Measurements from ENCODE around the gene PRPF31. TPM values are rescaled to one million over a fixed set of nuclear protein-coding genes. Genes with fewer than 3 reads are reported as not detected.

Gene PRPF31
- polyA plus RNA-seq, 1 of the 3 experiments (the other 2 are of a cell fraction), result 81.0 TPM

DNA sequence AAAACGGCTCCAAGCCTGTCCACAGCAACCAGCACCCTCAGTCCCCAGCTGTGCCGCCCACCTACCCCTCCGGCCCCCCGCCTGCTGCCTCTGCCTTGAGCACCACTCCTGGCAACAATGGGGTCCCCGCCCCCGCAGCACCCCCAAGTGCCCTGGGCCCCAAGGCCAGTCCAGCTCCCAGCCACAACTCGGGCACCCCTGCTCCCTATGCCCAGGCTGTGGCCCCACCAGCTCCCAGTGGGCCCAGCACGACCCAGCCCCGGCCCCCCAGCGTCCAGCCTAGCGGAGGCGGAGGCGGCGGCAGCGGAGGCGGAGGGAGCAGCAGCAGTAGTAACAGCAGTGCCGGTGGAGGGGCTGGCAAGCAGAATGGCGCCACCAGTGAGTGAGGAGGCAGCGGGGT lies 32.6 kb downstream of the PRPF31 start:
- CTCF ChIA-PET, result interaction anchor here (1.0 to 1.3 kb wide), 3 partner anchors 10 to 20 kb away, joined by 3 to 5 read pairs (median 4); no protein-coding TSS in a partner anchor
- POLR2A ChIA-PET, result interaction anchor here (1.0 to 1.2 kb wide), 2 partner anchors 11 kb away, joined by 3 to 4 read pairs; partner anchors contain the start of genes CNOT3 and LENG1
- H3K9ac ChIP-seq, result no peak overlapping the region

More for the DNA sequence above, 32.6 kb downstream of the PRPF31 start:
- Histone ChIP-seq H3K4me3 (ENCODE audit: low read depth in 2 of 2, low read length in 1 of 2) (no peak overlapping the region), H3K4me2 (no peak overlapping the region), H3K27me3 (ENCODE audit: insufficient read depth) (no peaks in the 10 kb centered on the region), H3F3A (replicated peaks; ENCODE audit: insufficient read depth) (peaks cover 3% of the 10 kb centered on the region), H3K36me3 (replicated peaks in 1 of 2; ENCODE audit: control insufficient read depth in 1 of 2, insufficient read depth in 2 of 2, low read length in 1 of 2) (peaks cover 28 to 90% of the 10 kb centered on the region in 2 experiments), H3K9me2 (no peaks in the 10 kb centered on the region), H3K9me3 (no peaks in the 10 kb centered on the region), H4K20me1 (ENCODE audit: insufficient read depth) (no peaks in the 10 kb centered on the region), H3K4me1 (ENCODE audit: control insufficient read depth in 1 of 2, insufficient read depth in 2 of 2, low read depth in 1 of 2, low read length in 1 of 2) (no peaks in the 10 kb centered on the region), H3K79me2 (ENCODE audit: insufficient read depth) (peaks cover under 1% of the 10 kb centered on the region; the same call in 1 of the 2 replicates), H2AFZ (ENCODE audit: low read depth) (no peak overlapping the region), H3K27ac (ENCODE audit: low read depth in 2 of 2, low read length in 1 of 2) (no peak overlapping the region)
- 92% methylated on average over 18 of the region's 19 CpGs for WGBS (ENCODE audit: low lambda C conversion rate)
- TF ChIP-seq, protein P1, sequence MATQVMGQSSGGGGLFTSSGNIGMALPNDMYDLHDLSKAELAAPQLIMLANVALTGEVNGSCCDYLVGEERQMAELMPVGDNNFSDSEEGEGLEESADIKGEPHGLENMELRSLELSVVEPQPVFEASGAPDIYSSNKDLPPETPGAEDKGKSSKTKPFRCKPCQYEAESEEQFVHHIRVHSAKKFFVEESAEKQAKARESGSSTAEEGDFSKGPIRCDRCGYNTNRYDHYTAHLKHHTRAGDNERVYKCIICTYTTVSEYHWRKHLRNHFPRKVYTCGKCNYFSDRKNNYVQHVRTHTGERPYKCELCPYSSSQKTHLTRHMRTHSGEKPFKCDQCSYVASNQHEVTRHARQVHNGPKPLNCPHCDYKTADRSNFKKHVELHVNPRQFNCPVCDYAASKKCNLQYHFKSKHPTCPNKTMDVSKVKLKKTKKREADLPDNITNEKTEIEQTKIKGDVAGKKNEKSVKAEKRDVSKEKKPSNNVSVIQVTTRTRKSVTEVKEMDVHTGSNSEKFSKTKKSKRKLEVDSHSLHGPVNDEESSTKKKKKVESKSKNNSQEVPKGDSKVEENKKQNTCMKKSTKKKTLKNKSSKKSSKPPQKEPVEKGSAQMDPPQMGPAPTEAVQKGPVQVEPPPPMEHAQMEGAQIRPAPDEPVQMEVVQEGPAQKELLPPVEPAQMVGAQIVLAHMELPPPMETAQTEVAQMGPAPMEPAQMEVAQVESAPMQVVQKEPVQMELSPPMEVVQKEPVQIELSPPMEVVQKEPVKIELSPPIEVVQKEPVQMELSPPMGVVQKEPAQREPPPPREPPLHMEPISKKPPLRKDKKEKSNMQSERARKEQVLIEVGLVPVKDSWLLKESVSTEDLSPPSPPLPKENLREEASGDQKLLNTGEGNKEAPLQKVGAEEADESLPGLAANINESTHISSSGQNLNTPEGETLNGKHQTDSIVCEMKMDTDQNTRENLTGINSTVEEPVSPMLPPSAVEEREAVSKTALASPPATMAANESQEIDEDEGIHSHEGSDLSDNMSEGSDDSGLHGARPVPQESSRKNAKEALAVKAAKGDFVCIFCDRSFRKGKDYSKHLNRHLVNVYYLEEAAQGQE (IDR thresholded peaks at IDR 0.05; ENCODE audit: low read depth, low read length), result no peak
- TF ChIP-seq POLR2AphosphoS5 (IDR thresholded peaks at IDR 0.05; ENCODE audit: low read depth, low read length), result no peak
- TF ChIP-seq, protein P2, sequence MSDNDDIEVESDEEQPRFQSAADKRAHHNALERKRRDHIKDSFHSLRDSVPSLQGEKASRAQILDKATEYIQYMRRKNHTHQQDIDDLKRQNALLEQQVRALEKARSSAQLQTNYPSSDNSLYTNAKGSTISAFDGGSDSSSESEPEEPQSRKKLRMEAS (IDR thresholded peaks at IDR 0.05; ENCODE audit: low read depth), result no peak
- TF ChIP-seq, protein P3, sequence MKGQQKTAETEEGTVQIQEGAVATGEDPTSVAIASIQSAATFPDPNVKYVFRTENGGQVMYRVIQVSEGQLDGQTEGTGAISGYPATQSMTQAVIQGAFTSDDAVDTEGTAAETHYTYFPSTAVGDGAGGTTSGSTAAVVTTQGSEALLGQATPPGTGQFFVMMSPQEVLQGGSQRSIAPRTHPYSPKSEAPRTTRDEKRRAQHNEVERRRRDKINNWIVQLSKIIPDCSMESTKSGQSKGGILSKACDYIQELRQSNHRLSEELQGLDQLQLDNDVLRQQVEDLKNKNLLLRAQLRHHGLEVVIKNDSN (IDR thresholded peaks at IDR 0.05; ENCODE audit: borderline replicate concordance, low read depth), result no peak
- TF ChIP-seq RAD21 (IDR thresholded peaks at IDR 0.05; ENCODE audit: low read length), result no peak
- TF ChIP-seq RFX5 (IDR thresholded peaks at IDR 0.05; ENCODE audit: low read length), result no peak
- no peak for TF ChIP-seq YY1 (IDR thresholded peaks at IDR 0.05; ENCODE audit: low read depth)
- no peak for TF ChIP-seq MXI1 (IDR thresholded peaks at IDR 0.05; ENCODE audit: low read depth, low read length)
- TF ChIP-seq, protein P4, sequence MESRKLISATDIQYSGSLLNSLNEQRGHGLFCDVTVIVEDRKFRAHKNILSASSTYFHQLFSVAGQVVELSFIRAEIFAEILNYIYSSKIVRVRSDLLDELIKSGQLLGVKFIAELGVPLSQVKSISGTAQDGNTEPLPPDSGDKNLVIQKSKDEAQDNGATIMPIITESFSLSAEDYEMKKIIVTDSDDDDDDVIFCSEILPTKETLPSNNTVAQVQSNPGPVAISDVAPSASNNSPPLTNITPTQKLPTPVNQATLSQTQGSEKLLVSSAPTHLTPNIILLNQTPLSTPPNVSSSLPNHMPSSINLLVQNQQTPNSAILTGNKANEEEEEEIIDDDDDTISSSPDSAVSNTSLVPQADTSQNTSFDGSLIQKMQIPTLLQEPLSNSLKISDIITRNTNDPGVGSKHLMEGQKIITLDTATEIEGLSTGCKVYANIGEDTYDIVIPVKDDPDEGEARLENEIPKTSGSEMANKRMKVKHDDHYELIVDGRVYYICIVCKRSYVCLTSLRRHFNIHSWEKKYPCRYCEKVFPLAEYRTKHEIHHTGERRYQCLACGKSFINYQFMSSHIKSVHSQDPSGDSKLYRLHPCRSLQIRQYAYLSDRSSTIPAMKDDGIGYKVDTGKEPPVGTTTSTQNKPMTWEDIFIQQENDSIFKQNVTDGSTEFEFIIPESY (IDR thresholded peaks at IDR 0.05; ENCODE audit: borderline replicate concordance, low read depth), result no peak
- TF ChIP-seq GABPA (IDR thresholded peaks at IDR 0.05; ENCODE audit: low read depth), result no peak
- no peak for TF ChIP-seq MEF2A (IDR thresholded peaks at IDR 0.05; ENCODE audit: borderline replicate concordance, low read depth)
- TF ChIP-seq GATA2 (CRISPR knock-in tag; IDR thresholded peaks at IDR 0.05), result no peak
- TF ChIP-seq TEAD4 (IDR thresholded peaks at IDR 0.05; ENCODE audit: borderline replicate concordance, insufficient read depth), result no peak
- TF ChIP-seq TCF12 (IDR thresholded peaks at IDR 0.05), result no peak
- TF ChIP-seq, protein P5, sequence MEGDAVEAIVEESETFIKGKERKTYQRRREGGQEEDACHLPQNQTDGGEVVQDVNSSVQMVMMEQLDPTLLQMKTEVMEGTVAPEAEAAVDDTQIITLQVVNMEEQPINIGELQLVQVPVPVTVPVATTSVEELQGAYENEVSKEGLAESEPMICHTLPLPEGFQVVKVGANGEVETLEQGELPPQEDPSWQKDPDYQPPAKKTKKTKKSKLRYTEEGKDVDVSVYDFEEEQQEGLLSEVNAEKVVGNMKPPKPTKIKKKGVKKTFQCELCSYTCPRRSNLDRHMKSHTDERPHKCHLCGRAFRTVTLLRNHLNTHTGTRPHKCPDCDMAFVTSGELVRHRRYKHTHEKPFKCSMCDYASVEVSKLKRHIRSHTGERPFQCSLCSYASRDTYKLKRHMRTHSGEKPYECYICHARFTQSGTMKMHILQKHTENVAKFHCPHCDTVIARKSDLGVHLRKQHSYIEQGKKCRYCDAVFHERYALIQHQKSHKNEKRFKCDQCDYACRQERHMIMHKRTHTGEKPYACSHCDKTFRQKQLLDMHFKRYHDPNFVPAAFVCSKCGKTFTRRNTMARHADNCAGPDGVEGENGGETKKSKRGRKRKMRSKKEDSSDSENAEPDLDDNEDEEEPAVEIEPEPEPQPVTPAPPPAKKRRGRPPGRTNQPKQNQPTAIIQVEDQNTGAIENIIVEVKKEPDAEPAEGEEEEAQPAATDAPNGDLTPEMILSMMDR (IDR thresholded peaks at IDR 0.05), result no peak
- DNase-seq, result no peak
